IMR-90 (cell line): ENCODE results near the gene STAT3. TPM values are rescaled to one million over a fixed set of nuclear protein-coding genes. Genes with fewer than 3 reads are reported as not detected.

Source experiments
- ATAC-seq: fragments of 200-7000 bp; cut with Tn5 transposase; 2 replicates; pipeline ENCODE4 v1.9.1; 2020; ENCODE audit warnings: low read depth, mild to moderate bottlenecking, moderate library complexity
- BruUV-seq: library from RNA; stranded (reverse); fragments of 400-500 nt; replicated peaks from 2 replicates; lab custom pipeline; 2021; lab: Mats Ljungman, UMichigan
- CTCF ChIA-PET: fragments of 300-600 bp; formaldehyde crosslinking; extraction: SDS; loops from one replicate; lab custom pipeline; 2021; ENCODE audit warnings: antibody characterized with exemption; lab: Yijun Ruan, JAX
- POLR2A ChIA-PET: fragments of 300-600 bp; sonication (Branson Sonifier 250); formaldehyde crosslinking; loops from one replicate; lab custom pipeline; 2022; ENCODE audit warnings: antibody characterized with exemption; ENCODE audit not compliant: unreplicated experiment; lab: Charles Lee
- DNase-seq: peaks from one replicate; pipeline ENCODE4 v3.0.0; 2013
- H2AFZ ChIP-seq: replicated peaks from 2 replicates; pipeline ENCODE3; 2013; ENCODE audit warnings: low read length, mild to moderate bottlenecking; ENCODE audit not compliant: poor library complexity
- H2AK5ac ChIP-seq: 2 replicates; pipeline ENCODE4 v1.6.1; 2013; ENCODE audit warnings: low read depth, low read length, inconsistent platforms
- H2AK9ac ChIP-seq: replicated peaks from 2 replicates; pipeline ENCODE3; 2013; ENCODE audit warnings: mild to moderate bottlenecking, low read depth, low read length, moderate library complexity; ENCODE audit not compliant: poor library complexity
- H2BK120ac ChIP-seq: 2 replicates; pipeline ENCODE4 v1.6.1; 2013; ENCODE audit warnings: low read depth, low read length, inconsistent platforms
- H2BK15ac ChIP-seq: 3 replicates; pipeline ENCODE4 v1.6.1; 2013; ENCODE audit warnings: low read depth, low read length, inconsistent platforms
- H2BK20ac ChIP-seq: 2 replicates; pipeline ENCODE4 v1.6.1; 2013; ENCODE audit warnings: low read depth, mild to moderate bottlenecking, inconsistent platforms, low read length, moderate library complexity
- H2BK5ac ChIP-seq: 2 replicates; pipeline ENCODE4 v1.6.1; 2013; ENCODE audit warnings: mild to moderate bottlenecking, low read depth, low read length, inconsistent platforms; ENCODE audit not compliant: poor library complexity, severe bottlenecking
- H3K14ac ChIP-seq: replicated peaks from 2 replicates; pipeline ENCODE4 v1.6.1; 2013; ENCODE audit warnings: low read depth, low read length, inconsistent platforms
- H3K18ac ChIP-seq: 2 replicates; pipeline ENCODE4 v1.6.1; 2013; ENCODE audit warnings: low read depth, low read length, control low read depth
- H3K23ac ChIP-seq: 2 replicates; pipeline ENCODE4 v1.6.1; 2013; ENCODE audit warnings: low read depth, low read length, inconsistent platforms
- H3K27ac ChIP-seq: 2 replicates; pipeline ENCODE4 v1.5.1; 2013; ENCODE audit warnings: mild to moderate bottlenecking, control low read depth, low read length; ENCODE audit not compliant: insufficient read depth
- H3K27me3 ChIP-seq: 2 replicates; pipeline ENCODE4 v1.6.1; 2013; ENCODE audit warnings: low read length; ENCODE audit not compliant: control insufficient read depth, insufficient read depth
- H3K36me3 ChIP-seq: 2 replicates; pipeline ENCODE4 v1.6.1; 2013; ENCODE audit warnings: low read length, mixed read lengths; ENCODE audit not compliant: control insufficient read depth, insufficient read depth
- H3K4ac ChIP-seq: 2 replicates; pipeline ENCODE4 v1.6.1; 2013; ENCODE audit warnings: low read depth, low read length, inconsistent platforms
- H3K4me1 ChIP-seq: 2 replicates; pipeline ENCODE4 v1.6.1; 2013; ENCODE audit warnings: low read length, mixed read lengths; ENCODE audit not compliant: control insufficient read depth, insufficient read depth
- H3K4me2 ChIP-seq: 2 replicates; pipeline ENCODE4 v1.6.1; 2013; ENCODE audit warnings: low read depth, mild to moderate bottlenecking, control low read depth, low read length, moderate library complexity
- H3K4me3 ChIP-seq: 2 replicates; pipeline ENCODE4 v1.5.1; 2013; ENCODE audit warnings: low read depth, mild to moderate bottlenecking, control low read depth, low read length, moderate library complexity; ENCODE audit not compliant: insufficient read depth
- H3K56ac ChIP-seq: 2 replicates; pipeline ENCODE4 v1.6.1; 2013; ENCODE audit warnings: low read length, inconsistent platforms; ENCODE audit not compliant: insufficient read depth; ENCODE audit errors: extremely low read depth
- H3K79me1 ChIP-seq, 2 experiments: 2 replicates each; pipeline ENCODE4 v1.6.1; 2013; ENCODE audit warnings: low read length in 2 of 2, inconsistent platforms in 1 of 2, low read depth in 1 of 2
- H3K9ac ChIP-seq: 2 replicates; pipeline ENCODE4 v1.6.1; 2013; ENCODE audit warnings: low read depth, low read length, control low read depth
- H3K9me1 ChIP-seq: 2 replicates; pipeline ENCODE4 v1.6.1; 2013; ENCODE audit warnings: low read length, inconsistent platforms; ENCODE audit not compliant: insufficient read depth
- H3K9me3 ChIP-seq: 2 replicates; pipeline ENCODE4 v1.6.1; 2013; ENCODE audit warnings: low read length; ENCODE audit not compliant: control insufficient read depth, insufficient read depth
- H4K20me1 ChIP-seq: 2 replicates; pipeline ENCODE4 v1.6.1; 2013; ENCODE audit warnings: low read length, inconsistent platforms; ENCODE audit not compliant: insufficient read depth
- H4K5ac ChIP-seq: 2 replicates; pipeline ENCODE4 v1.6.1; 2013; ENCODE audit warnings: mild to moderate bottlenecking, low read depth, low read length, control low read depth
- H4K8ac ChIP-seq, 2 experiments: 2 replicates each; pipeline ENCODE4 v1.6.1; 2013; ENCODE audit warnings: low read depth in 2 of 2, low read length in 2 of 2, control low read depth in 1 of 2, inconsistent platforms in 1 of 2
- H4K91ac ChIP-seq: 2 replicates; pipeline ENCODE4 v1.6.1; 2013; ENCODE audit warnings: low read depth, low read length, inconsistent platforms; ENCODE audit not compliant: insufficient read depth
- BHLHE40 ChIP-seq: fragments of 150-350 bp; IDR thresholded peaks from 2 replicates; pipeline ENCODE4 v1.6.1; 2016; ENCODE audit warnings: mild to moderate bottlenecking, low read depth, low read length
- CEBPB ChIP-seq: IDR thresholded peaks from 2 replicates; pipeline ENCODE4 v1.6.1; 2012; ENCODE audit warnings: low read depth, low read length, improper control_type of control experiment
- CHD1 ChIP-seq: IDR thresholded peaks from 2 replicates; pipeline ENCODE4 v1.6.1; 2012; ENCODE audit warnings: low read depth, low read length, improper control_type of control experiment
- CTCF ChIP-seq: conservative IDR thresholded peaks from 2 replicates; pipeline ENCODE4 v1.5.1; 2012; ENCODE audit warnings: mild to moderate bottlenecking, low read depth, low read length, improper control_type of control experiment
- FOS ChIP-seq: fragments of 150-350 bp; IDR thresholded peaks from 2 replicates; pipeline ENCODE4 v1.6.1; 2016; ENCODE audit warnings: low read depth, low read length
- MAZ ChIP-seq: IDR thresholded peaks from 2 replicates; pipeline ENCODE4 v1.6.1; 2012; ENCODE audit warnings: low read depth, mild to moderate bottlenecking, low read length, improper control_type of control experiment, moderate library complexity, borderline replicate concordance
- MXI1 ChIP-seq: IDR thresholded peaks from 2 replicates; pipeline ENCODE4 v1.6.1; 2012; ENCODE audit warnings: low read depth, mild to moderate bottlenecking, low read length, moderate library complexity, borderline replicate concordance
- NFE2L2 ChIP-seq: fragments of 150-350 bp; IDR thresholded peaks from 2 replicates; pipeline ENCODE4 v1.6.1; 2016; ENCODE audit warnings: low read depth, mild to moderate bottlenecking, low read length
- POLR2A ChIP-seq: IDR thresholded peaks from 2 replicates; pipeline ENCODE4 v1.6.1; 2012; ENCODE audit warnings: mild to moderate bottlenecking, low read depth, low read length
- RAD21 ChIP-seq: IDR thresholded peaks from 2 replicates; pipeline ENCODE4 v1.6.1; 2012; ENCODE audit warnings: low read length, improper control_type of control experiment
- RCOR1 ChIP-seq: IDR thresholded peaks from 2 replicates; pipeline ENCODE4 v1.6.1; 2012; ENCODE audit warnings: mild to moderate bottlenecking, low read length, improper control_type of control experiment; ENCODE audit not compliant: insufficient replicate concordance
- SMC3 ChIP-seq: fragments of 150-350 bp; IDR thresholded peaks from 2 replicates; pipeline ENCODE4 v1.6.1; 2016; ENCODE audit warnings: low read depth, mild to moderate bottlenecking, antibody characterized with exemption, low read length, moderate library complexity
- USF2 ChIP-seq: fragments of 150-350 bp; IDR thresholded peaks from 2 replicates; pipeline ENCODE4 v1.6.1; 2017; ENCODE audit warnings: mild to moderate bottlenecking, antibody characterized with exemption, low read length, low read depth
- WGBS, 2 experiments: methylation state at CpG; one replicate each; pipeline versions ENCODE4 v1.1.5 to v1.1.7; 2013; ENCODE audit warnings: missing lambda C conversion rate in 2 of 2; ENCODE audit not compliant: insufficient read length in 1 of 2; ENCODE audit errors: extremely low coverage in 2 of 2; 5-methylcytosine and 5-hydroxymethylcytosine counted together
- dilution Hi-C: fragments of 300-500 bp; cut with HindIII; formaldehyde crosslinking; loops from one replicate; pipeline ENCODE4 v1.14.3; 2018; ENCODE audit warnings: low sequenced_read_pairs; ENCODE audit not compliant: unreplicated experiment
- in situ Hi-C: fragments of 300-500 bp; cut with MboI; formaldehyde crosslinking; loops from 3 replicates; pipeline ENCODE4 v1.14.3; 2019; ENCODE audit warnings: low sequenced_read_pairs, inconsistent platforms, mixed read lengths
- intact Hi-C: fragments of 100-400 bp; cut with micrococcal nuclease; formaldehyde crosslinking; loops from 2 replicates; pipeline ENCODE4 v1.10.0; 2022
- polyA plus RNA-seq, 3 experiments: library from polyadenylated mRNA; depleted of rRNA; stranded (reverse); fragments of >200 nt; gene quantifications; 2 replicates each; pipeline ENCODE4 v1.2.3, GENCODE V29; 2012; ENCODE audit warnings: low replicate concordance in 1 of 3
- total RNA-seq: library from RNA; depleted of rRNA; stranded (reverse); fragments of >200 nt; gene quantifications from 2 replicates; pipeline ENCODE4 v1.2.3, GENCODE V29; 2012

Gene STAT3
- total and polyA plus RNA-seq, 2 of the 4 experiments (the other 2 are of a cell fraction), result 47.2 to 66.3 TPM

GRCh38 chr17:42409523-42410318 is 21.5 kb upstream of the STAT3 start:
- Histone ChIP-seq H3K4me2 (peak overlapping the region; percentile 64), H3K9me1 (peaks cover 32% of the 10 kb centered on the region), H3K79me1 (peaks cover 0 to 65% of the 10 kb centered on the region in 2 experiments; a peak in 2 of 4 replicates), H2BK120ac (no peak overlapping the region), H3K56ac (no peak overlapping the region), H2AK5ac (peak overlapping the region; percentile 29; the same call in 1 of the 2 replicates), H4K8ac (peak overlapping the region in 1 of 2 experiments; percentile 7; a peak in 1 of 4 replicates), H3K4me3 (no peak overlapping the region), H3K14ac (peak overlapping the region; percentile 55), H2AK9ac (peak overlapping the region; percentile 23), H3K4me1 (peaks cover 40% of the 10 kb centered on the region), H2BK5ac (peak overlapping the region; percentile 39), H3K27me3 (no peaks in the 10 kb centered on the region), H2BK20ac (no peak overlapping the region; the same call in 1 of the 2 replicates), H3K9ac (no peak overlapping the region), H3K9me3 (no peaks in the 10 kb centered on the region), H4K5ac (no peak overlapping the region; the same call in 1 of the 2 replicates), H4K91ac (no peak overlapping the region), H3K36me3 (peaks cover 19% of the 10 kb centered on the region), H3K23ac (peak overlapping the region; percentile 49; the same call in 1 of the 2 replicates), H2BK15ac (no peak overlapping the region; the same call in 2 of the 3 replicates), H3K27ac (peak overlapping the region; percentile 65; the same call in 1 of the 2 replicates), H2AFZ (no peak overlapping the region), H3K18ac (no peak overlapping the region), H3K4ac (peak overlapping the region; percentile 38), H4K20me1 (peaks cover 100% of the 10 kb centered on the region)
- no TSS peak for BruUV-seq
- intact Hi-C loops, result loop anchor here (5.0 kb wide), 1 partner anchor 108 kb away; no protein-coding TSS in a partner anchor
- in situ Hi-C loops, result no loop called here
- ChIA-PET POLR2A (interaction anchor here (0.5 to 1.3 kb wide), 2 partner anchors 7 to 14 kb away, joined by 4 to 5 read pairs; partner anchors contain the start of gene CAVIN1), CTCF (interaction anchor here (0.6 to 1.3 kb wide), 5 partner anchors 10 to 100 kb away, joined by 3 to 7 read pairs (median 3); partner anchors contain the start of gene CAVIN1)
- dilution Hi-C loops, result no loop called here
- DNase-seq (peak; percentile 91), ATAC-seq (peak; percentile 73)
- WGBS, 2 experiments, result no CpG with 5 or more reads among the region's 5 CpGs
- TF ChIP-seq MAZ (no peak), CEBPB (peak; percentile 66), CHD1 (no peak), RCOR1 (peak; percentile 56), RAD21 (0 out of 2 replicates have a peak, but pooled peaks have one; percentile 7), NFE2L2 (no peak), BHLHE40 (no peak), POLR2A (no peak), USF2 (no peak), CTCF (no peak), FOS (peak; percentile 75), SMC3 (no peak), MXI1 (0 out of 2 replicates have a peak, but pooled peaks have one; percentile 11)
